RWPE2 (cell line): ENCODE data around the gene ZNF385A.

Source experiments
- ATAC-seq: fragments of 200-7000 bp; cut with Tn5 transposase; 3 replicates; pipeline ENCODE4 v1.9.1; 2021; ENCODE audit warnings: low read depth
- DNase-seq: peaks from one replicate; pipeline ENCODE4 v3.0.0-alpha.2; 2020; ENCODE audit warnings: low spot score
- H3K27ac ChIP-seq: fragments of 450-650 bp; 2 replicates; pipeline ENCODE4 v1.5.1; 2017; ENCODE audit warnings: mild to moderate bottlenecking; ENCODE audit not compliant: poor library complexity, severe bottlenecking
- H3K27me3 ChIP-seq: fragments of 250-450 bp; sonication (Bioruptor Pico); 2 replicates; pipeline ENCODE4 v1.5.1; 2021; ENCODE audit warnings: mild to moderate bottlenecking, moderate library complexity; ENCODE audit not compliant: insufficient read depth, poor library complexity, severe bottlenecking
- H3K36me3 ChIP-seq: fragments of 250-450 bp; sonication (Bioruptor Pico); 2 replicates; pipeline ENCODE4 v1.5.1; 2020; ENCODE audit warnings: low read depth, mild to moderate bottlenecking, moderate library complexity
- H3K4me1 ChIP-seq: fragments of 250-450 bp; sonication (Bioruptor Pico); 2 replicates; pipeline ENCODE4 v1.5.1; 2021; ENCODE audit warnings: mild to moderate bottlenecking, moderate library complexity; ENCODE audit not compliant: insufficient read depth, poor library complexity, severe bottlenecking
- H3K4me3 ChIP-seq: fragments of 250-450 bp; sonication (Bioruptor Pico); 2 replicates; pipeline ENCODE4 v1.5.1; 2021; ENCODE audit warnings: mild to moderate bottlenecking, moderate library complexity; ENCODE audit not compliant: severe bottlenecking
- H3K9me3 ChIP-seq: fragments of 250-450 bp; sonication (Bioruptor Pico); 2 replicates; pipeline ENCODE4 v1.5.1; 2021; ENCODE audit warnings: mild to moderate bottlenecking, moderate library complexity; ENCODE audit not compliant: severe bottlenecking
- TF ChIP-seq, protein P1 (sequence below): fragments of 450-650 bp; IDR thresholded peaks from one replicate; pipeline ENCODE4 v1.5.1; 2017; ENCODE audit warnings: mild to moderate bottlenecking, moderate library complexity; ENCODE audit not compliant: poor library complexity, severe bottlenecking

The ZNF385A gene

DNA sequence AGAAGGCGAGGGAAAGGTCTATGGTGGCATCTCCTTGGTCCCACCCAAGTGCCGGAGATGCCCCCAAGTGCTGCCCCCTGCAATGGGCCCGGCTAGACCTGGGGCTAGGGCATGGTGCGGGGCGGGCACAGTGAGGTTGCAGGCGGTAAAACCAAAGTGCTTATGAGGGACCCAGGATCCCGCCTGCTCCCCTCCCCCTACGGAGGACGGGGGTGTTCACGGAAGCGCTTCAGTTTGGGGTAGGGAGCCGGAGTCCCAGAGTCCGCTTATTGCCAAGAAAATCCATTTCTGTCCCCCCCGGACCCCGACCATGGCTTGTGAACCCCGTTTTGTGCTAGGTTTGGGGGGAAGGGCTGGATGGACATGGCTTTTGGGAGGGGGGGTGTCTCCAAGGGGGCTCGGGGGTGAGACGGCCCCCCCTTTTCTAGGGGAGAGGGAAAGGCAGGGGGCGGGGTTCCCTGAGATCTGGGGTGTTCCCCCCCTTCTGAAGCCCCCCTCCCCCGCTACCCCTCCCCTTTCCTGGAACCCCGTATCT, 14.9 kb downstream of the ZNF385A start:
- no peak for ATAC-seq
- H3K27ac ChIP-seq = no peak overlapping the region

DNA sequence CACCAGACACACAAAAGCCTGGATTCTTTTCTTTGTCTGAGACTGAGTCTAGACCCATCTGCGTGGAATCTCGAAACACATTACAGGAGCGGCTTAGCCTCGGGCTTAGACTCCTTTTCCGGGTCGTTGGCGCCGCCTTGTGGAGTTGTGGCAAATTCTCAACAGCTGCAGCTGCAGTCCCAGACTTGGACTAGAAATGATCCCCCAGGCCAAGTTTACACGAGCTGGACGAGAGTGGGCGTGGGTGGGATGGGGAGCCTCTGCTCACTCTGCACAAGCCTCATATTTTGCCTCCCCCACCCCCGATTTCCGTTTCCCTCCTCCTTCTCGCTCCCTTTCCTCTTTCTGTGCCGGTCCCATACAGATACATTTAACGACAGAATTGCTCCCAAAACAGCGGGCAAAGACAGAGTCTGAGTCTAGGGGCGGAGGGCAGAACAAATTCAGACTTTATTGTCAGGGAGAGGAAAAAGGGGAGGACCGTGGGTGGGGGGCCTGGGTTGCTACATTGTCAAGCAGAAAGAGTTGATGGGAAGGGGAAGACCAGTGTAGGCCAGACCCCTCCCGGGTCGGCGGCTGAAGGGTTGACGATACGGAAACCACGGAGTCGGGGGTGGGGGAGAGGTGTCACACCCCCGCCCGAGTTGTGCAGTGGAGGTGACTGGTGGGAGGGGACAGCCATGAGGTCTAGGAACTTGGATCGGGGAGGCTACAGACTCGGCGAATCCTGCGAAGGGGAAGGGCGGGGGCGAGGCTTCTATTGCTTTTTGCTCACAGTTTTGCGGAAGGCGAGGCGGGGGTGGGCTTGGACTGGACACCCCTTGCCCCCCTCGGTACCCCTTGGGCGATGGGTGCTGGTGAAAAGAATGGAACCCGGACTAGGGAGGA, 15.6 kb downstream of the ZNF385A start:
- no peak overlapping the region for H3K27ac ChIP-seq
- no peak for DNase-seq
- peak; percentile 80 for ATAC-seq
- H3K36me3 ChIP-seq = peaks cover 32% of the 10 kb centered on the region
- H3K4me3 ChIP-seq = no peak overlapping the region
- TF ChIP-seq, protein P1, sequence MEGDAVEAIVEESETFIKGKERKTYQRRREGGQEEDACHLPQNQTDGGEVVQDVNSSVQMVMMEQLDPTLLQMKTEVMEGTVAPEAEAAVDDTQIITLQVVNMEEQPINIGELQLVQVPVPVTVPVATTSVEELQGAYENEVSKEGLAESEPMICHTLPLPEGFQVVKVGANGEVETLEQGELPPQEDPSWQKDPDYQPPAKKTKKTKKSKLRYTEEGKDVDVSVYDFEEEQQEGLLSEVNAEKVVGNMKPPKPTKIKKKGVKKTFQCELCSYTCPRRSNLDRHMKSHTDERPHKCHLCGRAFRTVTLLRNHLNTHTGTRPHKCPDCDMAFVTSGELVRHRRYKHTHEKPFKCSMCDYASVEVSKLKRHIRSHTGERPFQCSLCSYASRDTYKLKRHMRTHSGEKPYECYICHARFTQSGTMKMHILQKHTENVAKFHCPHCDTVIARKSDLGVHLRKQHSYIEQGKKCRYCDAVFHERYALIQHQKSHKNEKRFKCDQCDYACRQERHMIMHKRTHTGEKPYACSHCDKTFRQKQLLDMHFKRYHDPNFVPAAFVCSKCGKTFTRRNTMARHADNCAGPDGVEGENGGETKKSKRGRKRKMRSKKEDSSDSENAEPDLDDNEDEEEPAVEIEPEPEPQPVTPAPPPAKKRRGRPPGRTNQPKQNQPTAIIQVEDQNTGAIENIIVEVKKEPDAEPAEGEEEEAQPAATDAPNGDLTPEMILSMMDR = peak; percentile 90
- no peaks in the 10 kb centered on the region for H3K27me3 ChIP-seq
- peaks cover 27% of the 10 kb centered on the region for H3K4me1 ChIP-seq
- H3K9me3 ChIP-seq = no peaks in the 10 kb centered on the region

More for the DNA sequence above, 14.9 kb downstream of the ZNF385A start:
- H3K27me3 ChIP-seq = no peaks in the 10 kb centered on the region
- peaks cover 37% of the 10 kb centered on the region for H3K36me3 ChIP-seq
- TF ChIP-seq, protein P1 = no peak
- DNase-seq = no peak
- H3K4me1 ChIP-seq = peaks cover 34% of the 10 kb centered on the region
- no peak overlapping the region for H3K4me3 ChIP-seq
- no peaks in the 10 kb centered on the region for H3K9me3 ChIP-seq

DNA sequence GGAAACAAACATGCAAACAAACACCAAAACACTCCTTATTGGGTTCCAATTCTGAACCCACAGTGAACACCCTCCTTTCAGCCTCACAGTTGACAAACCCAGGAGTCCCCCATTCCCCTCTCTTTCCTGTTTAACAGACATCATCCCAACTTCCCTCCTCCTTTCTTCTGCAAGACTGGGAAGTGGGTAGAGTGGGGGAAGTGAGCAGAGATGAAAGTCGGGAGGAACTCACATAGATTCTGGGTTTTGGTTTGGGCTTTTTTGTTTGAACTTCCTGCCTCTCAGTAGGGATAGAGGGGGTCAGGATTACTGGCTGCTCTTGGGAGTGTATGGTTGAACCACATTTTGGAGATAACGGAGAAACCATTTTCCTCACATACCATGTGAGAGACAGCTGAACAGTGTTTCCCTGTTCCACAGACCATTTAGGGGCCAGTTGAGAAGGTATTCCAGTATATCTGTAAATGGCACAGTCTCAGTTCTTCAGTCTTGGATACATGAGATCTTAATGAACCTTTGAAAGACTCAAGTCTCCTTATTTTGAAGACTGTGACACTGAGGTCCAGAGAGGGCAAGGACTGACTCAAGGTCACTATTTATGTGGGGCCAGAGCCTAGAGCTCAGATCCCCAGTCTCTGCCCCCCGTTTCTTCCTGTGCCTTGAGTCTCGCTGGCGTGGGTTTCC, 16.4 kb downstream of the ZNF385A start:
- ATAC-seq (no peak), DNase-seq (no peak)
- no peaks in the 10 kb centered on the region for H3K27me3 ChIP-seq
- peaks cover 24% of the 10 kb centered on the region for H3K36me3 ChIP-seq
- no peak overlapping the region for H3K27ac ChIP-seq
- no peaks in the 10 kb centered on the region for H3K9me3 ChIP-seq
- H3K4me1 ChIP-seq = peaks cover 19% of the 10 kb centered on the region
- H3K4me3 ChIP-seq = no peak overlapping the region
- TF ChIP-seq, protein P1 = no peak

DNA sequence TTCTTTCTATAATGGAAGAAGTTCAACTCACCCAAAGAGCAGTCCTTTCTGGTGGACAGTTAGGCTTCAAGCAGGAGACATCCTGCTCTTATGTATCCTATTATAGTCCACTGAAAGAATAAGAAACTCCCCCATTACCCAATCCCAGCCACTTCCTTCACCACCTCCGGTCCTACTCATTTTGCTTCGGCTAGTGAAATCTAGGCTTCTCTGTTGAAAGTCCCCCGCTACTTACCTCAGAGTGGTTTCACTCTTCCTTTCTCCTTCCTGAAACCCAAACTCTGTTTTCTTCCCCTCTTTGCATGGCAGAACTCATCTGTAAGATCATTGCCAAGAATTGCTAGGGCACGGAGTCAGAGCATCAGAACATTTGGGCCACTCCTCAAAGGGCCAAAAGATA, 20.1 kb downstream of the ZNF385A start, which contains the start of gene GPR84:
Gene GPR84, minus strand, starts transcription at position 74 of the 400 bp plus-strand sequence. CDS start 635 bp downstream, outside the sequence.
- no peak within 1 kb of the TSS for H3K27ac ChIP-seq
- peaks cover 3% of the 10 kb centered on the region; the same call in 1 of the 2 replicates for H3K36me3 ChIP-seq
- ATAC-seq (no peak), DNase-seq (no peak)
- H3K4me3 ChIP-seq = no peak within 1 kb of the TSS
- H3K9me3 ChIP-seq = no peaks in the 10 kb centered on the region
- H3K4me1 ChIP-seq = peaks cover 8% of the 10 kb centered on the region
- TF ChIP-seq, protein P1 = no peak
- H3K27me3 ChIP-seq = no peaks in the 10 kb centered on the region
